ENCODE measurements around the gene NUFIP2. TPM values are rescaled to one million over a fixed set of nuclear protein-coding genes. Genes with fewer than 3 reads are reported as not detected.
A peak's percentile ranks its signal among the peaks of the same experiment; 100 is the strongest.

NUFIP2 gene
- total RNA-seq, 2 experiments from 2014 or later, result 78.4 to 82.2 TPM

DNA sequence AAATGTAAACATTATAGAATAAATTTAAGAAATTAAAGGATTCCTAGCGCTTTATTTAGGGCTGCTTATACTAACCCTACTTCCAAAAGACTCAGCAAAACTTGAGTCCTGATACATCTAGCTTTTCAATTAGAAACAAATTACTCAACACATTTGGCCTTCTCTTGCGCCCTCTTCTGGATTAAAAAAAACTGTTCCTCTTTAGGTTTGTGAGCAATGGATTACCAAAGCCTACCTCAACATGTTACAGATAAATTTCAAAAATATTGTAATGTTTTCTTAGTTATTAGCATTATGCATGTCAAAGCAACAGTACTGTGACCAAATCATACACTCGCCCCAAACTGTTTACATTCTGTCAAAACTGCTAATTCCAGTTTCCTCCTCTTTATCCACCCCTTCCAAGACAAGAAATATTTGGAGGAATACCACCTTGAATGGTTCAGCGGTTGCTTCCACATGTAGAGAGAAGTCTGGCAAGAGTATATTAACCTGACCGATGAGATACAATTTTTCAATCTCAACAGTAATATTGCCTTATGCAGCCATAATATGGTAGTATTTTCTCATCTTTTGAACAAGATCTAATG lies 2.7 kb downstream of the NUFIP2 start:
- H3K27me3 ChIP-seq (ENCODE audit: control insufficient read depth in 1 of 2, insufficient read depth in 2 of 2, low read length in 2 of 2), result no peaks in the 10 kb centered on the region
- TF ChIP-seq, protein P1, sequence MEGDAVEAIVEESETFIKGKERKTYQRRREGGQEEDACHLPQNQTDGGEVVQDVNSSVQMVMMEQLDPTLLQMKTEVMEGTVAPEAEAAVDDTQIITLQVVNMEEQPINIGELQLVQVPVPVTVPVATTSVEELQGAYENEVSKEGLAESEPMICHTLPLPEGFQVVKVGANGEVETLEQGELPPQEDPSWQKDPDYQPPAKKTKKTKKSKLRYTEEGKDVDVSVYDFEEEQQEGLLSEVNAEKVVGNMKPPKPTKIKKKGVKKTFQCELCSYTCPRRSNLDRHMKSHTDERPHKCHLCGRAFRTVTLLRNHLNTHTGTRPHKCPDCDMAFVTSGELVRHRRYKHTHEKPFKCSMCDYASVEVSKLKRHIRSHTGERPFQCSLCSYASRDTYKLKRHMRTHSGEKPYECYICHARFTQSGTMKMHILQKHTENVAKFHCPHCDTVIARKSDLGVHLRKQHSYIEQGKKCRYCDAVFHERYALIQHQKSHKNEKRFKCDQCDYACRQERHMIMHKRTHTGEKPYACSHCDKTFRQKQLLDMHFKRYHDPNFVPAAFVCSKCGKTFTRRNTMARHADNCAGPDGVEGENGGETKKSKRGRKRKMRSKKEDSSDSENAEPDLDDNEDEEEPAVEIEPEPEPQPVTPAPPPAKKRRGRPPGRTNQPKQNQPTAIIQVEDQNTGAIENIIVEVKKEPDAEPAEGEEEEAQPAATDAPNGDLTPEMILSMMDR (IDR thresholded peaks at IDR 0.05), result peak; percentile 80
- CTCF ChIA-PET, result interaction anchor here (0.5 to 2.9 kb wide), 20 partner anchors 8 to 630 kb away, joined by 3 to 17 read pairs (median 4); partner anchors contain the start of genes MYO18A, SDF2 and SUPT6H
- POLR2A ChIA-PET, result interaction anchor here (0.6 to 2.0 kb wide), 11 partner anchors 11 to 340 kb away, joined by 3 to 10 read pairs (median 4); partner anchors contain the start of genes PHF12 and TP53I13
- H3K4me3 ChIP-seq (ENCODE audit: low read length), result peak overlapping the region; percentile 78
- H3K9me3 ChIP-seq (ENCODE audit: control insufficient read depth in 1 of 2, insufficient read depth in 1 of 2, low read length in 2 of 2), result no peaks in the 10 kb centered on the region
- Mint-ChIP-seq H3K27ac (peak overlapping the region; percentile 96), H3K4me1 (ENCODE audit: low read depth) (peaks cover 72% of the 10 kb centered on the region), H3K9me3 (no peaks in the 10 kb centered on the region), H3K27me3 (no peaks in the 10 kb centered on the region), H3K4me3 (peak overlapping the region; percentile 92), H3K36me3 (ENCODE audit: low read depth) (peaks cover 69% of the 10 kb centered on the region)
- intact Hi-C loops (cut with DNase I, micrococcal nuclease), result loop anchor here (1.0 to 5.0 kb wide), 3 partner anchors 38 to 339 kb away; partner anchors contain the start of gene PHF12 (in 1 of the 2)
- H3K36me3 ChIP-seq (ENCODE audit: insufficient read depth, low read length), result peaks cover 36% of the 10 kb centered on the region
- peaks cover 39% of the 10 kb centered on the region for H3K4me1 ChIP-seq (ENCODE audit: insufficient read depth, low read length)
- DNase-seq (peak in 4 of 14 experiments; percentile 25 to 80 (median 80)), ATAC-seq (ENCODE audit: poor library complexity) (no peak)
- peak overlapping the region; percentile 74 to 88 for H3K27ac ChIP-seq (ENCODE audit: low read depth in 1 of 2, low read length in 2 of 2)

DNA sequence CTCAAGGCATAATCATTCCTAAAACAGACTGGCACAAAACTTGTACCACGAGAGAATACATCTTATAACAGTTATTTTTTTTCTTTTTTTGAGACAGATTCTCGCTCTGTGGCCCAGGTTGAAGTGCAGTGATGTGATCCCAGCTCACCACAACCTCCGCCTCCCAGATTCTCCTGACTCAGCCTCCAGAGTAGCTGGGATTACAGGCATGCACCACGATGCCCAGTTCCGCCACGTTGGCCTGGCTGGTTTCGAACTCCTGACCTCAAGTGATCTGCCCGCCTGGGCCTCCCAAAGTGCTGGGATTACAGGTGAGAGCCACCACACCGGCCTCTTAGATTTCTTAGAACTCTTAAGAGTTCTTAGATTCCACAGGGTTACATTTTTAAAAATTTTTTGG lies 4.1 kb downstream of the NUFIP2 start:
- peaks cover 82% of the 10 kb centered on the region for H3K36me3 Mint-ChIP-seq (ENCODE audit: low read depth)
- peaks cover 47% of the 10 kb centered on the region for H3K4me1 ChIP-seq (ENCODE audit: insufficient read depth, low read length)
- DNase-seq, result no peak
- peaks cover 76% of the 10 kb centered on the region for H3K4me1 Mint-ChIP-seq (ENCODE audit: low read depth)
- peak overlapping the region; percentile 75 for H3K27ac Mint-ChIP-seq
- H3K9me3 ChIP-seq (ENCODE audit: control insufficient read depth in 1 of 2, insufficient read depth in 1 of 2, low read length in 2 of 2), result no peaks in the 10 kb centered on the region
- peak overlapping the region; percentile 81 for H3K4me3 Mint-ChIP-seq
- H3K9me3 Mint-ChIP-seq, result no peaks in the 10 kb centered on the region
- ChIA-PET POLR2A (interaction anchor here (1.2 to 1.4 kb wide), 2 partner anchors 10 to 114 kb away, joined by 4 read pairs; no protein-coding TSS in a partner anchor), CTCF (interaction anchor here (0.7 to 2.9 kb wide), 5 partner anchors 36 to 143 kb away, joined by 3 to 17 read pairs (median 7); no protein-coding TSS in a partner anchor)
- no peak overlapping the region for H3K27ac ChIP-seq (ENCODE audit: low read depth in 1 of 2, low read length in 2 of 2)
- no peak overlapping the region for H3K4me3 ChIP-seq (ENCODE audit: low read length)
- TF ChIP-seq, protein P1 (IDR thresholded peaks at IDR 0.05), result no peak
- H3K27me3 Mint-ChIP-seq, result no peaks in the 10 kb centered on the region
- peaks cover 49% of the 10 kb centered on the region for H3K36me3 ChIP-seq (ENCODE audit: insufficient read depth, low read length)
- intact Hi-C loops (cut with DNase I, micrococcal nuclease), result loop anchor here (2.0 to 5.0 kb wide), 2 partner anchors 37 to 338 kb away; partner anchors contain the start of gene PHF12 (in 1 of the 2)
- no peak for ATAC-seq (ENCODE audit: poor library complexity)
- H3K27me3 ChIP-seq (ENCODE audit: control insufficient read depth in 1 of 2, insufficient read depth in 2 of 2, low read length in 2 of 2), result no peaks in the 10 kb centered on the region

DNA sequence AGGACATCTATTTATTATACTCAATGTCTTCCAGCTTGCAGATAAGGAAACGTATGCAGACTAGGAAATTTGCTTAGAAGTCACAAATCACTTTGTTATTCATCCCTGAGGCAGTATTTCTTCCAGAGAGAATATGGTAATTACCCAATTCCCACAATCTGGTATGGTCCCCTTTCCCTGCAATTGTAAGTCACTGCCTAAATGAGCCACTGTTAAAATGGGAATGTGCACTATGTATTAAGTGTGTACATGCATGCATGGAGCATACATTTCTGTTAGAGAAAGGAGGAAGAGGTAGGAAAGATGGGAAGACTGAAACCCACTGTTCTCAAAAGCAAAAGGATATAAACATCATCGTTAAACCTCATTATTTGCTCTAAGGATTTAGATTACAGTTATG lies 10.0 kb downstream of the NUFIP2 start:
- no peak for DNase-seq
- no peak overlapping the region for H3K27ac ChIP-seq (ENCODE audit: low read depth in 1 of 2, low read length in 2 of 2)
- Mint-ChIP-seq H3K4me3 (peak overlapping the region; percentile 65), H3K36me3 (ENCODE audit: low read depth) (peaks cover 97% of the 10 kb centered on the region), H3K4me1 (ENCODE audit: low read depth) (peaks cover 62% of the 10 kb centered on the region), H3K27ac (peak overlapping the region; percentile 63), H3K9me3 (peaks cover 4% of the 10 kb centered on the region), H3K27me3 (no peaks in the 10 kb centered on the region)
- intact Hi-C loops (cut with DNase I, micrococcal nuclease), result no loop called here
- H3K36me3 ChIP-seq (ENCODE audit: insufficient read depth, low read length), result peaks cover 89% of the 10 kb centered on the region
- POLR2A ChIA-PET, result no interaction called here
- H3K4me3 ChIP-seq (ENCODE audit: low read length), result no peak overlapping the region
- no peak for ATAC-seq (ENCODE audit: poor library complexity)
- CTCF ChIA-PET, result interaction anchor here (1.0 kb wide), 2 partner anchors 7 to 10 kb away, joined by 3 read pairs; partner anchors contain the start of gene NUFIP2
- H3K4me1 ChIP-seq (ENCODE audit: insufficient read depth, low read length), result peaks cover 51% of the 10 kb centered on the region
- H3K9me3 ChIP-seq (ENCODE audit: control insufficient read depth in 1 of 2, insufficient read depth in 1 of 2, low read length in 2 of 2), result peaks cover 11 to 14% of the 10 kb centered on the region in 2 experiments
- TF ChIP-seq, protein P1 (IDR thresholded peaks at IDR 0.05), result peak; percentile 15
- H3K27me3 ChIP-seq (ENCODE audit: control insufficient read depth in 1 of 2, insufficient read depth in 2 of 2, low read length in 2 of 2), result no peaks in the 10 kb centered on the region
